ENCODE data around the gene C12orf57.

The C12orf57 gene

GRCh38 chr12:6961695-6962284 is 18.0 kb downstream of the C12orf57 start:
- peak; percentile 79 for DNase-seq (ENCODE audit: low read depth, low spot score)
- TF ChIP-seq CTCF (IDR thresholded peaks at IDR 0.05; ENCODE audit: low read depth, low read length), result peak; percentile 72
- no peak overlapping the region for H3K4me3 ChIP-seq (ENCODE audit: low read depth, low read length)
- in situ Hi-C loops (cut with HindIII; ENCODE audit: low sequenced_read_pairs), result no loop called here

DNA sequence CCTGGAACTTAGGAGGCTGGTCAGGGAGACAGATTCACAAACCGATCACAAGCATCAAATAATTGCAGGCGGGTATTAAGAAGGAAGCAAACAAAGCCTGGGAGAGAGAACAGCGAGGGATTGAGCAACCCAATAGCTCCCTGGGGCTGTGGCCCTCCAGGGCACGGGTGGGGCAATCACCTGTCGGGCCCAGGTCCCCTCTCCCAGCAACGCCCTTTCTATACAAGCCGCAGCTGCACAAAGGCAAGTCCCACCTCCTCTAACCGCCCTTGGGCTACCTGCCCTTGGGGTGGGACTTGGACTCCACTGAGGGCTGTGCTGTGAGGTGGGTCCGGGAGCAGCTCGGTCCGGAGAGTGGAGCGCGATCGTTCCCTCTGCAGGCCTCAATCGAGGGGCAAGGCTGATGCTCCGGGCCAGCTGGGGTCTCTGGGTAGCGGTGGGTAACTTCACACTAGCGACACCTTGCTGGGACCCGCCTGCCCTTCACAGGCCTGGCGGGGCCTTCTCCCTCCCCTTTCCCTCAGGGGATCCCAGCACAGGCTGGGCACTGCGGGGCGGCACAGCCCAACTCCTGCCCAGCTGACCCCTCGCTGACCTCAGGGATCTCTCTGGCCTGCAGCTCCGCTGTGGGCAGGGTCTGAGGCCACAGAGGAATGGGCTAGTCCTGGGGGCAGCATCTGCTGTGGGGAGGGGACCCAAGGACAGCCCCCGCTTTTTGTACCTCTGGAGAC is 18.6 kb downstream of the C12orf57 start:
- H3K4me3 ChIP-seq (ENCODE audit: low read depth, low read length), result no peak overlapping the region
- in situ Hi-C loops (cut with HindIII; ENCODE audit: low sequenced_read_pairs), result no loop called here
- TF ChIP-seq CTCF (IDR thresholded peaks at IDR 0.05; ENCODE audit: low read depth, low read length), result no peak
- DNase-seq (ENCODE audit: low read depth, low spot score), result no peak

DNA sequence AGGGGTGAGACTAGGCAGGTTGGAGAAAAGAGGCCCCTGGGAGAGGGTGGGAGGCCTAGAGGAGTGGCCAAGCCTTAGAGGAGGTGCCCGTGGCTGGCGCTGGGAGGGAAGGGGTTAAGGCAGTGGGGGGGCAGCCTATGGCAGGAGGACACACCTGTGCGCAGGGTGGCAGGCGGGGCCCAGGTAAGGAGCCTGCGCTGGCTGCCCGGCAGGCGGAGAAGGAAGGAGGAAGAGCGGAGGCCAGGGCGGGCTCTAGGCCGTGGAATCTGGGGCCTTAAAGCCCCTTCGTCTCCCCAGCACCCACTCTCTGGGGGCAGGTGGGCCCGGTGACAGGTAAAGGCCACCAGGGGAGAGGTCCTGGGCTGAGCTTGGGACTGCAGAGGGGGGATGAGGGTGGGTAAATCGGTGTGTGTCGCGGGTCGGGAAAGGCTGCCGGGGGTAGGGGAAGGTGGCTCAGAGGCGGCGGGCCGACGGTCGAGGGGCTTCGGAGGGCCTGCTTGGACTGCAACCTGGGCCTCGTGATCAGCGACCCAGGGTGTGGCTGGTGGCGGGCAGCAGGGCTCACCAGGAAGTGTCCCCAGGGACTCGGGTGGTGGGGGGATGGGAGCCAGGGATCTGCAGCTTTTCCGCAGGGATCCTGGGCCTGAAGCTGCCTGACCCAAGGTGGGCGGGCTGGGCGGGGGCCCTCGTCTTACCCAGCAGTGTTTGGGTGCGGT is 19.4 kb downstream of the C12orf57 start:
- TF ChIP-seq CTCF (IDR thresholded peaks at IDR 0.05; ENCODE audit: low read depth, low read length), result no peak
- no peak for DNase-seq (ENCODE audit: low read depth, low spot score)
- in situ Hi-C loops (cut with HindIII; ENCODE audit: low sequenced_read_pairs), result no loop called here
- no peak overlapping the region for H3K4me3 ChIP-seq (ENCODE audit: low read depth, low read length)

- in situ Hi-C loops (cut with HindIII; ENCODE audit: low sequenced_read_pairs), result no loop called here
- no peak overlapping the region for H3K4me3 ChIP-seq (ENCODE audit: low read depth, low read length)
- TF ChIP-seq CTCF (IDR thresholded peaks at IDR 0.05; ENCODE audit: low read depth, low read length), result no peak
- no peak for DNase-seq (ENCODE audit: low read depth, low spot score)
Measured at GRCh38 chr12:6963791-6964413, 20.1 kb downstream of the C12orf57 start.

DNA sequence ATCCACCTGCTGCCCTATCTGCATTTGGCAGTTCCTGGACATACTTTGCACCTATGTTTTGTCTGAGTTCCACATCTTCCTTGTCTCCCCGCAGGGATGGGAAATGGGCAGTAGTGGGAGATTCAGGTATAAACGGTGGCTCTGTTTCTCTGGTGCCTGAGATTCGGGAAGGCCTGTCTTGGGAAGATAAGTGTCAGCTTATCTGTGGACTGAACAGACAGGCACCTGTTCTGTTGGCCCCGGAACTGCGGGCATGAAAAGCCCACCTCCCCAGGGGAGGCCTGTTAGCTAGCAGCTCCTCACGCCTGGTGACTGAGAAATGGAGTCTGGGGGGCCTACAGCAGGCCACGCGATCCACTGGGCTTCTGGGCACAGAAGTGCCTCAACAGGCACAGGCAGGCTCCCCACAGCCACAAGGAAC is 20.8 kb downstream of the C12orf57 start:
- in situ Hi-C loops (cut with HindIII; ENCODE audit: low sequenced_read_pairs), result no loop called here
- no peak overlapping the region for H3K4me3 ChIP-seq (ENCODE audit: low read depth, low read length)
- no peak for TF ChIP-seq CTCF (IDR thresholded peaks at IDR 0.05; ENCODE audit: low read depth, low read length)
- DNase-seq (ENCODE audit: low read depth, low spot score), result no peak

GRCh38 chr12:6965026-6965661 is 21.3 kb downstream of the C12orf57 start:
- in situ Hi-C loops (cut with HindIII; ENCODE audit: low sequenced_read_pairs), result no loop called here
- peak; percentile 85 for DNase-seq (ENCODE audit: low read depth, low spot score)
- peak; percentile 90 for TF ChIP-seq CTCF (IDR thresholded peaks at IDR 0.05; ENCODE audit: low read depth, low read length)
- no peak overlapping the region for H3K4me3 ChIP-seq (ENCODE audit: low read depth, low read length)

Data from astrocyte of the spinal cord (primary cell).